ENCODE results near the gene ITGB5. TPM values are rescaled to one million over a fixed set of nuclear protein-coding genes. Genes with fewer than 3 reads are reported as not detected.
"Not testable (repeated sequence)": the region's sequence is repeated elsewhere in the genome, so short reads cannot be mapped to it uniquely, and the experiment has no call there.

ITGB5 gene
- total RNA-seq, 2 experiments from 2014 or later: 0.52 to 1.5 TPM

GRCh38 chr3:124829178-124829818 lies 57.9 kb downstream of the ITGB5 start:
- Mint-ChIP-seq H3K9me3 (no peaks in the 10 kb centered on the region), H3K36me3 (no peaks in the 10 kb centered on the region), H3K4me1 (ENCODE audit: low read depth) (peaks cover 5% of the 10 kb centered on the region), H3K27ac (no peak overlapping the region), H3K27me3 (peaks cover 7% of the 10 kb centered on the region), H3K4me3 (no peak overlapping the region)
- POLR2A ChIA-PET: no interaction called here
- CTCF ChIA-PET: no interaction called here
- no peak for DNase-seq
- intact Hi-C loops (cut with micrococcal nuclease): no loop called here

GRCh38 chr3:124827476-124828206 lies 59.5 kb downstream of the ITGB5 start:
- CTCF ChIA-PET: not testable (repeated sequence)

GRCh38 chr3:124826703-124827102 lies 60.5 kb downstream of the ITGB5 start:
- no peak for DNase-seq
- H3K4me1 Mint-ChIP-seq (ENCODE audit: low read depth): no peaks in the 10 kb centered on the region
- intact Hi-C loops (cut with micrococcal nuclease): no loop called here

More at GRCh38 chr3:124827476-124828206, 59.5 kb downstream of the ITGB5 start:
- DNase-seq; H3K27ac Mint-ChIP-seq; POLR2A ChIA-PET; H3K9me3 Mint-ChIP-seq; H3K4me1 Mint-ChIP-seq (ENCODE audit: low read depth); H3K36me3 Mint-ChIP-seq; H3K4me3 Mint-ChIP-seq; H3K27me3 Mint-ChIP-seq; intact Hi-C loops (cut with micrococcal nuclease): not testable (repeated sequence)

GRCh38 chr3:124824286-124824915 lies 62.8 kb downstream of the ITGB5 start:
- Mint-ChIP-seq H3K4me3 (no peak overlapping the region), H3K27me3 (peaks cover 13% of the 10 kb centered on the region), H3K27ac (no peak overlapping the region), H3K4me1 (ENCODE audit: low read depth) (no peaks in the 10 kb centered on the region), H3K36me3 (no peaks in the 10 kb centered on the region), H3K9me3 (no peaks in the 10 kb centered on the region)
- ChIA-PET CTCF (no interaction called here), POLR2A (no interaction called here)
- DNase-seq: no peak
- intact Hi-C loops (cut with micrococcal nuclease): no loop called here

More at GRCh38 chr3:124826703-124827102, 60.5 kb downstream of the ITGB5 start:
- Mint-ChIP-seq H3K27me3 (peaks cover 3% of the 10 kb centered on the region), H3K27ac (no peak overlapping the region), H3K36me3 (no peaks in the 10 kb centered on the region), H3K4me3 (no peak overlapping the region), H3K9me3 (no peaks in the 10 kb centered on the region)
- CTCF ChIA-PET: no interaction called here
- POLR2A ChIA-PET: no interaction called here

GRCh38 chr3:124823648-124824047 lies 63.5 kb downstream of the ITGB5 start:
- POLR2A ChIA-PET: no interaction called here
- CTCF ChIA-PET: no interaction called here
- peaks cover 16% of the 10 kb centered on the region for H3K27me3 Mint-ChIP-seq
- DNase-seq: no peak
- no peak overlapping the region for H3K4me3 Mint-ChIP-seq
- no peaks in the 10 kb centered on the region for H3K4me1 Mint-ChIP-seq (ENCODE audit: low read depth)
- no peak overlapping the region for H3K27ac Mint-ChIP-seq
- intact Hi-C loops (cut with micrococcal nuclease): no loop called here
- no peaks in the 10 kb centered on the region for H3K9me3 Mint-ChIP-seq
- no peaks in the 10 kb centered on the region for H3K36me3 Mint-ChIP-seq

- Mint-ChIP-seq H3K9me3 (no peaks in the 10 kb centered on the region), H3K4me1 (ENCODE audit: low read depth) (no peaks in the 10 kb centered on the region), H3K27ac (no peak overlapping the region), H3K36me3 (no peaks in the 10 kb centered on the region), H3K27me3 (peaks cover 16% of the 10 kb centered on the region), H3K4me3 (no peak overlapping the region)
- intact Hi-C loops (cut with micrococcal nuclease): no loop called here
- ChIA-PET POLR2A (no interaction called here), CTCF (no interaction called here)
- no peak for DNase-seq
Measured at GRCh38 chr3:124823206-124823605, 64.0 kb downstream of the ITGB5 start.

- no peak overlapping the region for H3K27ac Mint-ChIP-seq
- ChIA-PET CTCF (no interaction called here), POLR2A (no interaction called here)
- no peak for DNase-seq
- no peaks in the 10 kb centered on the region for H3K4me1 Mint-ChIP-seq (ENCODE audit: low read depth)
- no peaks in the 10 kb centered on the region for H3K9me3 Mint-ChIP-seq
- H3K4me3 Mint-ChIP-seq: no peak overlapping the region
- peaks cover 16% of the 10 kb centered on the region for H3K27me3 Mint-ChIP-seq
- intact Hi-C loops (cut with micrococcal nuclease): no loop called here
- H3K36me3 Mint-ChIP-seq: no peaks in the 10 kb centered on the region
Measured at GRCh38 chr3:124821356-124821755, 65.8 kb downstream of the ITGB5 start.

GRCh38 chr3:124818398-124819091 lies 68.6 kb downstream of the ITGB5 start:
- no peak for DNase-seq
- Mint-ChIP-seq H3K4me1 (ENCODE audit: low read depth) (no peaks in the 10 kb centered on the region), H3K27ac (no peak overlapping the region), H3K9me3 (no peaks in the 10 kb centered on the region), H3K36me3 (no peaks in the 10 kb centered on the region), H3K4me3 (no peak overlapping the region), H3K27me3 (peaks cover 16% of the 10 kb centered on the region)
- ChIA-PET POLR2A (no interaction called here), CTCF (interaction anchor here (0.7 kb wide), 1 partner anchor 271 kb away, joined by 5 read pairs; no protein-coding TSS in a partner anchor)
- intact Hi-C loops (cut with micrococcal nuclease): no loop called here

- Mint-ChIP-seq H3K36me3 (no peaks in the 10 kb centered on the region), H3K4me1 (ENCODE audit: low read depth) (no peaks in the 10 kb centered on the region), H3K27ac (no peak overlapping the region), H3K27me3 (peaks cover 16% of the 10 kb centered on the region), H3K4me3 (no peak overlapping the region), H3K9me3 (no peaks in the 10 kb centered on the region)
- ChIA-PET POLR2A (no interaction called here), CTCF (interaction anchor here (1.6 kb wide), 1 partner anchor 56 kb away, joined by 3 read pairs; no protein-coding TSS in a partner anchor)
- DNase-seq: no peak
- intact Hi-C loops (cut with micrococcal nuclease): no loop called here
Measured at GRCh38 chr3:124817079-124817478, 70.1 kb downstream of the ITGB5 start.

GRCh38 chr3:124816206-124816605 lies 71.0 kb downstream of the ITGB5 start:
- no peak for DNase-seq
- H3K27ac Mint-ChIP-seq: no peak overlapping the region
- no peak overlapping the region for H3K4me3 Mint-ChIP-seq
- peaks cover 10% of the 10 kb centered on the region for H3K27me3 Mint-ChIP-seq
- no peaks in the 10 kb centered on the region for H3K4me1 Mint-ChIP-seq (ENCODE audit: low read depth)
- intact Hi-C loops (cut with micrococcal nuclease): no loop called here
- H3K36me3 Mint-ChIP-seq: no peaks in the 10 kb centered on the region
- no peaks in the 10 kb centered on the region for H3K9me3 Mint-ChIP-seq
- ChIA-PET POLR2A (no interaction called here), CTCF (interaction anchor here (1.6 kb wide), 1 partner anchor 55 kb away, joined by 3 read pairs; no protein-coding TSS in a partner anchor)

- Mint-ChIP-seq H3K4me3 (no peak overlapping the region), H3K27me3 (peaks cover 8% of the 10 kb centered on the region), H3K36me3 (no peaks in the 10 kb centered on the region), H3K9me3 (no peaks in the 10 kb centered on the region), H3K27ac (no peak overlapping the region), H3K4me1 (ENCODE audit: low read depth) (no peaks in the 10 kb centered on the region)
- intact Hi-C loops (cut with micrococcal nuclease): no loop called here
- ChIA-PET POLR2A (no interaction called here), CTCF (interaction anchor here (1.2 to 1.6 kb wide), 2 partner anchors 55 to 257 kb away, joined by 3 read pairs; no protein-coding TSS in a partner anchor)
- no peak for DNase-seq
Measured at GRCh38 chr3:124815781-124816180, 71.4 kb downstream of the ITGB5 start.

Measured in activated CD4-positive, alpha-beta memory T cell treated with anti-CD3 and anti-CD28 coated beads for 36 hours (primary cell).